SW 1271 (cell line): Measurements from ENCODE around the gene IGLL1.
"Not testable (repeated sequence)": the region's sequence is repeated elsewhere in the genome, so short reads cannot be mapped to it uniquely, and the experiment has no call there.

Source experiments
- DNase-seq, 2 experiments: peaks; one replicate each; lab custom pipeline; 2025; lab: John Stamatoyannopoulos, UW

The IGLL1 gene

DNA sequence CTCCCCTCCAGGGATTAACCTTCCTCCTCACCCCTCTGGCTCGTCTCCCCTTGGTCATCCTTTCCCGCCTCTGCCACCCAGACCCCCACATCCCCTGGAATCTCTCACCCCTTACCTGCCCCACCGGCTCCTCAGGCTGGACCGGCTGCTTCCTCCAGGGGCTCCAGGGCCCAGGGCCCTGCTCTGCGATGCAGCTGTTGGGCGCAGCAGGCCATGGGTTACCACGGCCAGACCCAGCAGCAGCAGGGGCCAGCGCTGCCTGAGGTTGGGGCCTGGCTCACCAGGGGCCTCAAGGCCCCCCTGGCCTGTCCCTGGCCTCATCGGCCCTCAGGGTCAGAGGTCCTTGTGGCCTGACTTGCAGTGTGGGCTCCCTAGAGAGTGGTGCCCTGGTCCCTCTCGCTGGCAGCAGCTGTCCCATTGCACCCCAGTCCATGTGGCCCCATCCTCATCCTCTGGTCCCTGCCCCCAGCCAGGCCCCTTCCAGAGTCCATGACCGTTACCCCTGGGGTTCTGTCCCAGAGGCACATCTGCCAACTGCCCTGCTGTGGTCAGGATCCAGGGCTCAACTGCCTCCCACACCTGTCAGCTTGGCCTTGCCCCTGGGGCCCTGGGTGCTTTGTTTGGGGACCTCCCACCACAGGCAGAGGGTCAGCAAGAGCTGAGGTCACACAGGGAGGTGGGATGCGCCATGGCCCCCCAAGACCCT lies at the start of gene IGLL1:
Gene IGLL1, minus strand, starts transcription at position 421 of the 706 bp plus-strand sequence. Its CDS starts 100 bp downstream, at position 321.
- DNase-seq = no peak

DNA sequence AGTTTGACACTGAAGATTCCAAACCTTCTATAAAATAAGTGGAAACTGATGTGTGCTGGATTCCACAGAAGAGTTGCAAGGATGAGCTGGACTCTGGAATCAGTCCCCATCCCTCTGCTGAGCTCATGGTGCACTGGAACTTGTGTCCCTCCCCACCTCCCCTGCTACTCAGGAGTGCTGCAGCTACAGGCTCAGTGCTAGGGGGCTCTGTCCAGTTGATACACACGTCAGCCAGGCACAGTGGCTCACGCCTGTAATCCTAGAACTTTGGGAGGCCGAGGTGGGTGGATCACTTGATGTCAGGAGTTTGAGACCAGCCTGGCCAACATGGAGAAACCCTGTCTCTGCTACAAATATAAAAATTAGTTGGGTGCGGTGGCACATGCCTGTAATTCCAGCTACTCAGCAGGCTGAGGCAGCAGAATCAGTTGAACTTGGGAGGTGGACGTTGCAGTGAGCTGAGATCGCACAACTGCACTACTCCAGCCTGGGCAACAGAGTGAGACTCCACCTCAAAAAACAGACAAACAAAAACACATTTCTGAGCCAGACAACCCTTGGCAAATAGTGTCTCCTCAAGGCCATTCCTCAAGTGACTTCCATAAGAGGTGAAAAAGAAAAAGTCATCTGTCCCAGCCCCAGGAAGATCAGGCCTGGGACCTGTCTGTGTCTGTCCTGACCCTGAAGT lies 48.1 kb upstream of the IGLL1 start:
- DNase-seq = not testable (repeated sequence)

DNA sequence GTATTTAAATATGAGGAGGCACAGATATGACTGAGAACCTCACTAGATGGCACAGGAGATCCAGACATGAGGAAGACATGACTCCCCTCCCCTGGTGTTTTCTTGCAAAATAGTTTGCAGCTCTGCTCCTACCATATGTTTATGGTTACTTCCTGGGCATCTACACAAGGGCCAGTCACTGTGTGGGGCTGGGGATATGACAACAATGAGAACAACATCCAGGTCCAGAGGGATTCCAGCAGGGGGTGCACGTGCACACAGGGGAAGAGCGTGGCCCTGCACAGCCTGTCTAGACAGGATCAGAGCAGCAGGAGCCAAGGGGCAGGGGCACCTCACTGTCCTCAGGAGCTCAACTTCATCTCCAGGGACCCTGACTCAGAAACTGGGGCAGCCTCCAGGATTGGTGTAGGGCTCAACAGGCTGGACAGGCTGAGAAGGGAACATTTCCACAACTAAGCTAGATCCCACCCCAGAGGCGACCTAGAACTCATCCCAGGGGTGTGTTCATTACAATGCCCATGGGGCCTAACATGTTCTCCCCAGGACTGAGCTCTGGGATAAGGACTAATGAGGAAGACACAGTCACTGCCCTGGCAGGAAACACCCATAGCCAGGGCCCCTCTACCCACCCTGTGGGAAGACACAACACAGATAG lies 47.4 kb upstream of the IGLL1 start:
- DNase-seq = not testable (repeated sequence)

DNA sequence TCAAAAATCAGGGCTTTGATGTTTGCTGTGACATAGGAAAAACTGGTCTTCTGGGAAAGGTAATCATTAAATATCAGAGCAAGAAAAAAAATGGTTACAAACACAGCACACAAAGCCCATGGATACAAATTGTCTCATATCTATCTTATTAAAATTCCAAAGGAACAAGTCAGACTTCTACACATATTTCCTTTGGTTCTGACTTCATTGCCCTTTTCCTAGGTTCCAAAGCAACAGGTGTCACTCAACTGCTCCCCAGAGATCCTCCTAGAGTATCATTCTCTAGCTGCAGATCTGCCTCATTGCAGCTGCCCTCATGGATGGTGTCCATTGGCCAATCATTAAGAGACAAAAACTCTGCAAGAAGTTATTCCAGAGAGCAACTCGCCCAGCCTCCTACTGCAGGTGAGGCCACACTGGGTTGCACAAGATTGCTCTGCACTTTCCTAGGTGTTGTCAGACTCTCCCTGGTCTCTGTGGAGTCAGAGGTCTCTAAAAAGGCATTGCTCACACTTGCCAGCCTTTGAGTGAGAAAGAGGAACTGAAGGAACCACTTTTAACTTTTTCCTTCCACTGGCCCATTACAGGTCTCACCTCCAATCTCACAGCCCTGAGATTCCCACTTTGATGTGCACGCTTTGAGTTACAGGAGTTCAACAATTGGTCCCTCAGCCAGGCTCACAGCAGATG lies 46.3 kb upstream of the IGLL1 start:
- no peak for DNase-seq

DNA sequence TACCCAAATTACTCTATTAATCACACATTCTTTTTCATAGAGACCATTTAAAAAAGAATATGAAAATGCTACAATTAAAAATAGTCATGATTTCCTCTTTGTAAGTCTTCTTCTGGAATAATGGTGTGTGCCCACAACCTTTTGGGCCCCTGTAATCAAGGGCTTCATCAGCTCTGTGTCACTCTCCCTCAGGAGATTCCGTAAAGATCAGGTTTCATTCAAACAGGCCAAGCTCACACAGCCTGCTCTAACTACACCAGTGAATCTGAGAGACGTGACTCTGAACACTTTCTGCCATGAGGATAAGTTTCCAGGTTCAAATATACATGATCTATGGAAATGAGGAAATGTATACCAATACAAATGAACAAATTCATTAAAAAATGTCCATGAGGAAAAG lies 42.5 kb upstream of the IGLL1 start:
- no peak for DNase-seq

DNA sequence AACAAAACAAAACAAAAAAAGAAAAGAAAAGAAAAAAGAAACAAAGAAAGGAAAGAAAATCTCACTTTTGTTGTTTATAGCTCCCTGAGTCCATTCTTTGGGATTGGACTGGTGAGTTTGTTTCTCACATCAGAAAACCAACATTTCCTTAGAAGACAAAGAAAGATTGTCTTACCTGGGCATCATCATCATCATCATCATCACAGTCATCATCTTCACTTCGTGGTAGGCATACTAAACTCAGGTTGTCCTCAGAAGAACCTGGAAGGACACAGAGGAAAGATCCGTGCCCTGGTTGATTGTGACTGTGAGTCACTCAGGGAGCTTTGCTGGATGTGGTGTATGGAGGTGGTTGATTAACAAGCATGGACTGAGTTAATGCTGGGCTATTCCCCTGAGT lies 41.8 kb upstream of the IGLL1 start:
- not testable (repeated sequence) for DNase-seq

DNA sequence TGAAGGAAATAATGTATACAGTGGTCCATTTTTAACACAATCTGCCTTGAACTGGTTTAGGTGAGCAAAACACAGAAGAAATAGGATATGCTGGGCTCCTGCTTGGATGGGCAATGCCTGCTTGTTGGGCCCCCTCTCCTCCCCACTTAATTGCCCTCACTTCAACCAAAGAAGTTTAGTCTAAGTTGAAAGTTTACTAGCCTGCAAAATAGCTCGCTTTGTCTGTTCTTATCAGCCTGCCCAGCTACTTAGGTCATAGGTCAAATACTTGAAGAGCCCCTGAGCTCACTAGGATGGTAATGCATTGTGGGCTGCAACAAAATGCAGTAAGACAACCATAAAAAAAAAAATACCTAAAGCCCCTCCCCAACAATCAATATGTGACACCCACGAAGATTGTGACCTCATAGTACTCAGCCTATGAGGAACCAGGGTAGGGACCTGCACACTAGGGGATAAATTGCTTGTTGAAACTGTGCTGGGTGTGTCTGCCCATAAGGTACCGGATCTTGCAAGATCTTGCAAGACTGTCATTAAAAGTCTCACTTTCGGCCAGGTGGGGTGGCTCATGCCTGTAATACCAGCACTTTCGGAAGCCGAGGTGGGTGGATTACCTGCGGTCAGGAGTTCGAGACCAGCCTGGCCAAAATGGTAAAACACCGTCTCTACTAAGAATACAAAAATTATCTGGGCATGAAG lies 41.1 kb upstream of the IGLL1 start:
- no peak for DNase-seq

DNA sequence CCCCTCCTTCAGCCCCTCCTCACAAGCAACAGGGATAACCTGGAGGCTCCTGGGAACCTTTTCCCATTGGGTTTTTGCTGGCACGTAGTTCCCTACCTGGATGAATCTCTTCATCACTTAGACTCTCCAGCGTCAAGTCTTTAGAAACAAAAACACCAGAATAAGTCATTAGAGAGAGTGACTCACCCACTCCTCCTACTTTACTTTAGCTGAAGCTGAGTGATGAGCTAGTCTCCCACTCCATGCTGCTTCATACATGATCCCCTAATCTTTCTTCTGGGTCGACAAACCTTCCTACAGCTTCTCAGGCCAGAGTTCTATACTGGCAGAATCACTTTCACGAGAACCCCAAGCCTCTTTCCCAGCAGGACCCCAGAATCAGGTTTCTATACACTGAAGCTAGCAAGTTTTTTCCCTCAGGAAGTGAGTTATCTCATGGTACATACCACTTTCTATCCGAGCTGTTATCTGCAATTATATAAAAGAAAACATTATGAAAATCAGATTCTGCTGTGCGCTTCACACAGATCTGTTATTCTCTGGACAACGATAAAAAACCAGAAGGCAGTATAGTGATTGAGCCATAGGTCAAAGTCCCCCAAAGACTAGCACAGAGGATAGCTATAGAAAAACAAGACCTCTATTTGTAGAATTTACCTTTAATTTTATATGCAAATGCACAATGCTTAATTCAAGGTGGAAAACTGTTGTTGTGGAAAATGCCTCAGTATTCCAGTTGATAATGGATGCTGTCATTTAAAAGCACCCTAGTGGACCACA lies 33.3 kb upstream of the IGLL1 start:
- DNase-seq = no peak

DNA sequence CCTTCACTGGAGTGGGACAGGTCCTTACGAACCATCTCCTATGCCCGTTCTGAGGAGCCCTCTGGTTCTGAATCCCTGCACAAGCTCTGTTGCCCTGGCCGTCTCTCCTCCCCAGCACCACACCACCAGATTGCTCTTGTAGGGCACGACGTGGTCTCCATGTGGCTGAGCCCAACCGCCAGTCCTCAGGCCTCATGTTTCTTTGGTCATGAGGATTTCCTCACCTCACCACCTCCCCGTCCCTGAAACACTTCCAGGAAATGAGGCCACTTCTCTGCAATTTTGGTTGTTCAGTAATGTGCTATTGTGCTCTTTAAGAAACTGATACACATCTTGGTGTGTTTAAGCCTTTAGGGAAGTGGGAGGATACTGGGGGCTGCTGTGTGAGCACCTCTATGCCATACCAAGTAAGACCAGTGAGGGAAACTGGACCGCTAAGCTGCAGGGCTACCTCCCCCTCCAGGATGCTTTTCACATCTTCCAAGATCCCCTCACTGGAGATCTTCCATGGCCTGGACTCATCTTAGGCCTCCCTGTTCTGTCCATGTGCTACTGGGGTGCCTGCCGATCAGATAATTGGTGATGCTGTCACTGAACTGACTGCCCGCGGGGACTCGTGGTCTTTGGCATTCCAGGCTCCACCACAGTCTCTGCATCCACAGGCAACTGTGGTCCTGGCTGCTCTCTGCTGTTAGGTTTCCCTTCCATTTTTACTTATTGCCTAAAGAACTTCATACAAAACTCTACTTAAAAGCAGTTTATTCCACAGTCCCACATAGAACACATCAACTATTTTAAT lies 30.1 kb upstream of the IGLL1 start:
- DNase-seq = no peak

DNA sequence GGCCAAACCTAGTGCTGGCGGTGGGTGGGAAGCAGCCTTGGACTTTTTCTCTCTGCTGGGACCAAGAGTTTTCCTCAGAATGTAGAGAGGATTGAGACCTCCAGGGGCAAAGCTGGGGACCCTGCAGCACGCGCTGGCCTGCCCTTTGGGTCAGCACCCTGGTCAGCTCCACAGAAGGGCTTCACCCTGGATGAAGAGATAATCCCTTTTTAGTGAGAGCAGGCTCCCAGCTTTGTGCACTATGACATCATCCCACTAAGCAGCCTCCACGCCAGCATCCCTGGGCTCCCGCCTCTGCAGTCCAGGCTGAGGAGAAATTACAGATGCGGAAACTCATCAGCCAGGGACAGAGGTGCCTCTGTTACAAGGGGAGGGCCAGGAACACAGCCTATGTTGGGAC lies 28.5 kb upstream of the IGLL1 start:
- DNase-seq = no peak

DNA sequence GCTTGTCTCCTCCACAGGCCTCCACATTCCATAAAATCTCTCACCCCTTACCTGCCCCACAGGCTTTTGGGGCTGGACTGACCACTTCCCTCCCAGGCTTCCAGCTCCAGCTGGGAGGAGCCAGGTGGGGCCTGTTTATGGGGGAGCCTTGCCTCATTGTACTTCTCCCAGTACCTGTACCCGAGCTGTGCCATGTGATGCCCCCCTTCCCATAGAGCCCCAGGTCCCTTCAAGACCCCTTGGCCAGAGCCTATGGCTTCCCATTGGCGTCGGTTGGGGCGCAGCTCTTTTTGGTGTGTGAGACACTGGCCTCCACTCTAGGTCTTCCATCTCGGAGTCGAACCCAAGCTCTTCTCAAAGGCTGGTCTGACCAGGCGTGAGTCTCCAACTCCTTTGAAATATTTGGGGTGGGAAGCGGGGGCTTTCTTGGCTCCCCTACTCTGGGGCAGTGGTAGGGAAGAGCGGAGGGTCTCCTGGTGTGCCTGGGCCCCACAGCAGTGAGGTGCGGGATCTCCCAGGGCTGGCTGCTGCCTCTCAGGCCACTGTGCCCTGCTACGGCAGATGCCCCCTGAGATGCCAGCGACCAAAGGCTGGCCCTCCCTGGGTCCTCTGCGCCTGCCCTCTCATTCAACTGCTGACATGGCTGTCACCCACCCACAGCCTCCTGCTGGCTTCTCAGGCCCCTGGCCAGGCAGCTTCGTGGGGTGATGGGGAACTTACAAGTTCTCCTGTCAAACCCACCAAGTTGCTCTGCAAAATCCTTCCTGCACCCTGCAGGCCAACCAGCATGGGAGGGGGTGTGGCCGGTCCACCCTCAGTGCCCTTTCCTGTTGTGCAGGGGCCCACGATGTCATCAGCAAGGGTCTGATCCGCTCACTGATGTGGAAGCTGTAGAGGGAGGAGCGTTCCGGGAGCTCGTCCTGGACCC lies 26.4 kb upstream of the IGLL1 start:
- DNase-seq = no peak

DNA sequence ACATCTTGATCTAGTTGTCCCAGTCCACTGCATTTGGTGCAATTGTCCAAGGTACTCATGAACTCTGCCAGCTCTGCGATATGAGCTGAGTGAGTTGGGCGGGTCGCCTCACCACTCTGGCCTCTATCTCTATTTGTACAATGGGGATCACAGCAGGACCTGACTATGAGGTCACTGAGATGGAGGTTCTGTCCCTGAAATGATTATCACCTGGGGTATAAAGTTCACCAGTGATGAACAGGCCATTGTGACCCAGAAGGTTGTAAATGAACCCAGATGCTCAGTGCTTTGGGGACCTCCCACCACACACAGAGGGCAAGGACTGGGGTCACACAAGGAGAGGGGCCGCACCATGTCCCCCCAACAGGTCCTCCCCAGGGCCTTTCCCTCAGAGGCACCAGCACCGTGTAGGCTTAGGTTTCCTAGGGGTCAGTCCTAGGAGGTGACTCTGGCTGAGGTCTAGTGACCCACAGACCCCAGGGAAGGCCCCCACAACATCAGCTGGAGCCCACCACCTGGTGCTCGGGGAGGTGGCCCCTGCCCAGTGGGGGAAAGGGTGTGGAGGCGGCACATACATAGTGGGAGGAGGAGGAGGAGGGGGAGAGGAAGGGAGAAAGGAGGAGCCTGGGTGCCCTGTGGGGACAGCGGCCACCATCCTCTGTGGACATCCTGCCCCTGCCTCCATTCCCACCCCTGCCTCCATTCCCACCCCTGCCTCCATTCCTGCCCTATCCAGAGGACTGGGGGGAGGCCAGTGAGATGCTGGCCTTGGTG lies 25.0 kb upstream of the IGLL1 start:
- no peak for DNase-seq

DNA sequence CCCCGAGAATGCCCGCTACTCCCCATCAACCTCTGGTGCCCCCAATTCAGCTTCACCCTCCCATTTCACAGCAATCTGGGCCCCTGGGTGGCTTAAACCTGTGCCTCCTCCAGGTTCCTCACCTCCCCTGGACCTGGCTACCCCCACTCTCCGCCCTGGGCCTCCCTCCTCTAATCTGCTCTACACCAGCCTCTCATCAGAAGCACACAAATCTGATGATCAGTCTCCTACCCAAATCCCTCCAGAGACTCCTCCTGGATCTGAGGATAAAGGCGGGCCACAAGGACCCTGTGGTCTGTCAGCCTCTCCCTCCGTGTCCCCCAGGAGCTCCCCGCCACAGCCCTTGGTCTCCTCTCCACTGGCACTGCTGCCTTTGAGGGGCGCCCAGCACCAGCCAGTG lies 23.2 kb upstream of the IGLL1 start:
- no peak for DNase-seq

DNA sequence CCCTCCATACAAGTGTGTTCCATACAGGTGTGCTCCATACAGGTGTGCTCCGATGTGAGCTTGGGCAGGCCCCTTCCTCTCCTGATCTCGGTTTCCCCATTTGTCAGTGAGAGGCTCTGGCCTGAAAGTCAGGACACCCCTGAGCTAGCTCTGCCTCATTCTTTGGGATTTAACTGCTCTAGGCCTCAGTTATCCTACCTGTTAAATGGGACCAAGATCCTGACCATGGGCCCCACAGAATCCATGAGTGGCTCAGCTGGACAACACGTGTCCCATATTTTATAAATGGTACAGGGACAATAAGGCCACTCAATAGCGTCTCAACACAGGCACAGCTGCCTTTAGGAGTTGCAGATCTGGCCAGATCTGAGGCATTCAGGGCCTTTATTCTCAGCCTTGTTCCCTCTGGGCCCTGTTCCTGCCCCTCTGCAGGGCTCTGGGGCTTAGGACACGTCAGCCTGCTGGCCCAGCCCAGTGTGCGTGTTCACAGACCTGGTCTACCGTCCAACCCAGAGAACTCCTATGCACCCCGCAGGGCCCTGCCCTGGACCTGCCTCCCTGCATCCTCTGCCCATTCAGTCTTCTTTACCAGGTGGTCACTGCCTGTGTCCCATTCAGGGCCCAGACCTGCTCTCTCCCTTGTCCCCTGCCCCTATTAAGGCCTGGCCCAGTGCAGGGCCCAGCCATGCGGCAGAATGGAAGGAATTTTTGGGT lies 18.9 kb upstream of the IGLL1 start:
- DNase-seq = no peak

DNA sequence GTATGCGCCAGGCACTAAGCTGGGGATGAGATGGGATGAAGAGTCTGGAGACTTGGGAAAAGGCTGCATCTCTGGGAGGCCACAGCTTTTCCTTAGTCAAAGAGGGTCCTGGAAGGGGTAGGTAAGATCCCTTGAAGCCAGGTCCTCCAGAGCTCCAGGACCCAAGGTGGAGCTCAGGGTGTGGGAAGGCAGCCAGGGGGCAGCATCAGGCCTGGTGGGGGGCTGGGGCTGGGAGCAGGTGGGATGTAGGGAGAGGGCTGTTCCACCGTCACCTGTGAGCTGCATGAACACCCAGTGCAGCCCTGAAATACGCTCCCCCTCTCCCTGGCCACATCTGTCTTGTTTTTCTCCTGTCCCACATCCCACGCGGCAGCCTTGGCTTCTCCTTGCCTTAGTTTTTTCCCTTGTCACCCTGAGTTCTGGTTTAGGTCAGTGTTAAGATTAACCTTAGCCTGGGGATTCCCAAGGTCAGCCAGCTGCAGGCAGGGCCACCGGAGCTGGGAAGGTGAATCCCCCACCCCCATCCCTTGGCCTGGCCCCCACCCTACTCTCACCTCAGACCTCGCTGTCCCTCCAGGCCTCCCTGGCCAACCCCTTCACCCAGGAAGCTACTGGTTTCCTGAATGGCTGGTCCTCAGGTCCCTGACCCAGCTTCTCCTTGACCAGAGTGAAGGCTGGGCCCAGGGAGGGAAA lies 17.6 kb upstream of the IGLL1 start:
- not testable (repeated sequence) for DNase-seq

DNA sequence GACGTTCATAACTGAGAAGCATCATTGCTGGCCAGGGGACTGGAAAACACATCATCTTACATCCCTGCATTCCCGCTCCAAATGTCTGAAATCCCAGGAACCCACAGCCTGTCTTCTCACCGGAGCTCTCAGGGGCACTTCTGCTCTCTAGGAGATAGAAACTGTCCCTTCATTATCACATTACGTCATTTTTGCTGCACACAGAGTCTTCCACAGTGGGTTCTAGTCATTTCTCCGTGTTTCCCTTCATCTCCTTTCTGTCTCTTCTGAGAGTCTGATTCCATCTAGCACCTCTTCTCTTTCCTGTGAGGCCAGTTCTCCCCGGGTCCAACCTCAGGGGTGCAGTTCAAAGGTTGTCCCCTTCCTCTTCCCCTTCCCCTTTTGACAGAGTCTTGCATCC lies 15.8 kb upstream of the IGLL1 start:
- DNase-seq = not testable (repeated sequence)

DNA sequence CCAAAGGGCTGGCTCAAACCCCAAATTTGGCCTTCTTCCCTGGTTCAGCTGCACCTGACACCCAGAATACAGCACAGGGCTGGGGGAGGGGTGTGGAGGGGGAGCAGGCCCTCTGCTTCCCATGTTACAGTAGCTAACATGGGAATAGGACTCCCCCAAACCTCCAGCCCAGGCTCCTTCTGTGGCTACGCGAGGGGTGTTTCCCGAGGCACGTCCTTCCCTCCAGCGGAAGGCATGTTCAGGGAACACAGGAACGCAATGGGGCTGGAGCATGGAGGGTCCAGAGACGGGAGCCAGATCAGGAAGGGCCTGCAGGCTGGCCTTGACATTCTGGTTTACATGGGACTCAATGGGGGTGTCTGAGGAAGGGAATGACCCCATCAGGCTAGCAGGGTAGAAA lies 11.8 kb upstream of the IGLL1 start:
- no peak for DNase-seq
